SU-DHL-6 (cell line): Measurements from ENCODE around the gene CHP1.
"Not testable (repeated sequence)": the region's sequence is repeated elsewhere in the genome, so short reads cannot be mapped to it uniquely, and the experiment has no call there.

Experiments
- CTCF ChIP-seq: fragments of 200-600 bp; sonication (generic); IDR thresholded peaks from one replicate; pipeline ENCODE4 v1.5.1; 2017; ENCODE audit warnings: antibody characterized with exemption, mild to moderate bottlenecking, low read length, moderate library complexity; ENCODE audit not compliant: insufficient read depth, poor library complexity, severe bottlenecking
- EZH2phosphoT487 ChIP-seq: fragments of 200-600 bp; sonication (generic), shearing (Covaris generic); conservative IDR thresholded peaks from 2 replicates; pipeline ENCODE4 v1.6.1; 2018; ENCODE audit warnings: mild to moderate bottlenecking, antibody characterized with exemption, low read length, moderate library complexity, mixed read lengths

- not testable (repeated sequence) for TF ChIP-seq EZH2phosphoT487, CTCF
Observed at GRCh38 chr15:41235228-41235627, 4.2 kb downstream of the CHP1 start.
